ENCODE measurements around the gene CETP.

The CETP gene

GRCh38 chr16:56935201-56935600 lies 26.5 kb upstream of the CETP start:
- no peak for DNase-seq

- DNase-seq: no peak
Observed at GRCh38 chr16:56936491-56936890, 25.3 kb upstream of the CETP start.

- DNase-seq: peak; percentile 20
Observed at GRCh38 chr16:56936950-56937349, 24.8 kb upstream of the CETP start.

GRCh38 chr16:56938664-56939513 lies 22.9 kb upstream of the CETP start:
- no peak for DNase-seq

GRCh38 chr16:56939801-56940200 lies 21.9 kb upstream of the CETP start:
- DNase-seq: peak; percentile 60

- no peak for DNase-seq
Observed at GRCh38 chr16:56941092-56941491, 20.7 kb upstream of the CETP start.

GRCh38 chr16:56941856-56942331 lies 19.9 kb upstream of the CETP start:
- DNase-seq: no peak

- no peak for DNase-seq
Observed at GRCh38 chr16:56943761-56944375, 17.9 kb upstream of the CETP start.

GRCh38 chr16:56944954-56945839 lies 16.6 kb upstream of the CETP start:
- DNase-seq: no peak

GRCh38 chr16:56945847-56946527 lies 15.8 kb upstream of the CETP start:
- no peak for DNase-seq

GRCh38 chr16:56946767-56947603 lies 14.8 kb upstream of the CETP start:
- no peak for DNase-seq

GRCh38 chr16:56947604-56947995 lies 14.2 kb upstream of the CETP start:
- no peak for DNase-seq

GRCh38 chr16:56948234-56948633 lies 13.5 kb upstream of the CETP start:
- no peak for DNase-seq

GRCh38 chr16:56950051-56950450 lies 11.7 kb upstream of the CETP start:
- no peak for DNase-seq

- no peak for DNase-seq
Observed at GRCh38 chr16:56950455-56950854, 11.3 kb upstream of the CETP start.

GRCh38 chr16:56950881-56951771 lies 10.6 kb upstream of the CETP start:
- no peak for DNase-seq

GRCh38 chr16:56953006-56953405 lies 8.7 kb upstream of the CETP start:
- no peak for DNase-seq

GRCh38 chr16:56956076-56956475 lies 5.7 kb upstream of the CETP start:
- DNase-seq: no peak

- DNase-seq: no peak
Observed at GRCh38 chr16:56956756-56957155, 5.0 kb upstream of the CETP start.

GRCh38 chr16:56960681-56961281 lies 969 bp upstream of the CETP start:
- DNase-seq: no peak
